Measurements from ENCODE around the gene EPHB4. TPM values are rescaled to one million over a fixed set of nuclear protein-coding genes. Genes with fewer than 3 reads are reported as not detected.

The EPHB4 gene
- total RNA-seq, 2 donors from 2014 or later, result 33.6 to 46.4 TPM

DNA sequence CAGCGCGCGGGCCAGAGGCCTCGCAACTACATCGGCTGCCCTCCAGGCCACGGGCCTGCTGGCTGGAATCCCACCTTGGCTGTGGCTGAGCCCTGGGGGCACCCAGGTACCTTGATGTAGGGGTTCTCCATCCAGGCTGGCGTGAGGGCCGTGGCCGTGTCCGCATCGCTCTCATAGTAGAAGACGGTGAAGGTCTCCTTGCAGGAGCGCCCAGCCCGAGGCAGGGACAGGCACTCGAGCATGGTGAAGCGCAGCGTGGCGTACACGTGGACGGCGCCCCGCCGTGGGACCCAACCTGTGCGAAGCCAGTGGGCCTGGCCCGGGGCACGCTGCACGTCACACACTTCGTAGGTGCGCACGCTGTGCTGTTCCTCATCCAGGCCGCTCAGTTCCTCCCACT is 3.8 kb downstream of the EPHB4 start:
- H3K36me3 ChIP-seq (replicated peaks in 1 of 2; ENCODE audit: insufficient read depth in 1 of 2, low read depth in 2 of 2), result peaks cover 0 to 10% of the 10 kb centered on the region in 2 donors
- H3K4me3 ChIP-seq, result no peak overlapping the region
- peaks cover 33% of the 10 kb centered on the region for H3K4me1 ChIP-seq
- ATAC-seq (no peak), DNase-seq (no peak)
- no peaks in the 10 kb centered on the region for H3K9me3 ChIP-seq
- H3K27me3 ChIP-seq, result no peaks in the 10 kb centered on the region
- intact Hi-C loops (cut with DNase I), result no loop called here
- WGBS, 2 donors, result 89 to 96% methylated on average over 12 to 25 of the region's 31 CpGs
- no peak for TF ChIP-seq CTCF (IDR thresholded peaks at IDR 0.05)
- TF ChIP-seq POLR2A (IDR thresholded peaks at IDR 0.05), result no peak
- no peak overlapping the region for H3K27ac ChIP-seq

DNA sequence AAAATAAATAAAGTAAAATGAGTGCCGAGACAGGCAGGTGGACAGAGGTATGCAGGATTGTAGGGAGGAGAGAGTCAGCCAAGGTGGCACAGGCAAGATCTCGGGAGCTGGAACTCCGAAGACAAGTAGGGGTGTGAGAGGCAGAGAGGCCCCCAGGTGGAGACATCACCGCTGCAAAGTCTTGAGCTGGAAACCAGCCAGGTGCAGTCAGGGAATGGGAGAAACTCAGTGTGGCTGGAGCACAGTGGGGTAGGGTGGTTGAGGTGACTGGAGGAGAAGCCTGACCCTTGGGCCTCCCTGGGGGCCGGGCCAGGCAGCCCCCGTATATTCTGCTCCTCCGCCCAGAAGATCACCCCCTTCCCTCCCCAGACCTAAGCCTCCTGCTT is 4.2 kb downstream of the EPHB4 start:
- TF ChIP-seq CTCF (IDR thresholded peaks at IDR 0.05) (no peak), POLR2A (IDR thresholded peaks at IDR 0.05) (no peak)
- Histone ChIP-seq H3K9me3 (no peaks in the 10 kb centered on the region), H3K27me3 (no peaks in the 10 kb centered on the region), H3K36me3 (replicated peaks in 1 of 2; ENCODE audit: insufficient read depth in 1 of 2, low read depth in 2 of 2) (peaks cover 0 to 10% of the 10 kb centered on the region in 2 donors), H3K4me3 (no peak overlapping the region), H3K4me1 (peaks cover 29% of the 10 kb centered on the region), H3K27ac (no peak overlapping the region)
- no peak for ATAC-seq
- no peak for DNase-seq
- intact Hi-C loops (cut with DNase I), result no loop called here
- 79 to 85% methylated on average over 5 to 7 of the region's 7 CpGs for WGBS, 2 donors

- intact Hi-C loops (cut with DNase I), result no loop called here
- peaks cover 0 to 10% of the 10 kb centered on the region in 2 donors for H3K36me3 ChIP-seq (replicated peaks in 1 of 2; ENCODE audit: insufficient read depth in 1 of 2, low read depth in 2 of 2)
- WGBS, 2 donors, result 90 to 92% methylated on average over 19 to 42 of the region's 43 CpGs
Observed at GRCh38 chr7:100822236-100823139, 4.8 kb downstream of the EPHB4 start.

GRCh38 chr7:100819586-100819985 is 7.7 kb downstream of the EPHB4 start:
- H3K4me1 ChIP-seq, result peaks cover 5% of the 10 kb centered on the region
- ATAC-seq (no peak), DNase-seq (no peak)
- H3K4me3 ChIP-seq, result no peak overlapping the region
- no peak for TF ChIP-seq POLR2A (IDR thresholded peaks at IDR 0.05)
- no peak for TF ChIP-seq CTCF (IDR thresholded peaks at IDR 0.05)
- peaks cover 0 to 20% of the 10 kb centered on the region in 2 donors for H3K36me3 ChIP-seq (replicated peaks in 1 of 2; ENCODE audit: insufficient read depth in 1 of 2, low read depth in 2 of 2)
- H3K27me3 ChIP-seq, result no peaks in the 10 kb centered on the region
- 95 to 98% methylated on average over 8 to 23 of the region's 23 CpGs for WGBS, 2 donors
- intact Hi-C loops (cut with DNase I), result no loop called here
- H3K27ac ChIP-seq, result no peak overlapping the region
- no peaks in the 10 kb centered on the region for H3K9me3 ChIP-seq

More at GRCh38 chr7:100822236-100823139, 4.8 kb downstream of the EPHB4 start:
- no peak overlapping the region for H3K4me3 ChIP-seq
- peaks cover 24% of the 10 kb centered on the region for H3K4me1 ChIP-seq
- H3K27me3 ChIP-seq, result no peaks in the 10 kb centered on the region
- no peak overlapping the region for H3K27ac ChIP-seq
- no peaks in the 10 kb centered on the region for H3K9me3 ChIP-seq
- ATAC-seq, result no peak
- no peak for DNase-seq
- no peak for TF ChIP-seq POLR2A (IDR thresholded peaks at IDR 0.05)
- no peak for TF ChIP-seq CTCF (IDR thresholded peaks at IDR 0.05)
